A549 (cell line): ENCODE measurements around the gene SRGAP1. TPM values are rescaled to one million over a fixed set of nuclear protein-coding genes. Genes with fewer than 3 reads are reported as not detected.
A peak's percentile ranks its signal among the peaks of the same experiment; 100 is the strongest.

Source experiments
- ATAC-seq, 2 experiments: fragments of 200-7000 bp in 1 of 2; fragments of >200 bp in 1 of 2; cut with Nextera tagmentation in 1 of 2; cut with Tn5 transposase in 1 of 2; 3 replicates each; pipeline versions ENCODE4 v1.8.0 to v1.9.1; 2018 to 2020; ENCODE audit warnings: mild to moderate bottlenecking in 1 of 2, moderate library complexity in 1 of 2
- CTCF ChIA-PET: fragments of 300-600 bp; sonication (Branson Sonifier 250); formaldehyde crosslinking; extraction: SDS; loops from one replicate; lab custom pipeline; 2021; ENCODE audit warnings: antibody characterized with exemption, inconsistent platforms; lab: Yijun Ruan, JAX
- POLR2A ChIA-PET: fragments of 350-600 bp; formaldehyde crosslinking; extraction: SDS; loops from one replicate; lab custom pipeline; 2021; ENCODE audit warnings: antibody characterized with exemption, inconsistent platforms; lab: Yijun Ruan, JAX
- DNase-seq, 2 experiments: peaks; one replicate each; pipeline versions ENCODE4 v3.0.0 to v3.0.0-alpha.2; 2011 to 2016; ENCODE audit warnings: low read depth in 1 of 2, low spot score in 1 of 2
- FAIRE-seq: peaks from 2 replicates; lab custom pipeline; 2011; peaks lifted over from hg19 to GRCh38; lab: Jason Lieb, UNC
- H3K27ac ChIP-seq, 2 experiments: fragments of >200 bp; sonication (Bioruptor Twin); formaldehyde crosslinking; 3 replicates each; pipeline ENCODE4 v1.5.1; 2016 to 2017
- H3K4me1 ChIP-seq: fragments of >200 bp; sonication (Bioruptor Twin); formaldehyde crosslinking; 3 replicates; pipeline ENCODE4 v1.6.1; 2016
- H3K4me2 ChIP-seq: fragments of >200 bp; sonication (Bioruptor Twin); formaldehyde crosslinking; 3 replicates; pipeline ENCODE4 v1.6.1; 2016
- H3K4me3 ChIP-seq: fragments of >200 bp; sonication (Bioruptor Twin); formaldehyde crosslinking; 3 replicates; pipeline ENCODE4 v1.5.1; 2016
- H3K9me3 ChIP-seq: fragments of >200 bp; sonication (Bioruptor Twin); formaldehyde crosslinking; 3 replicates; pipeline ENCODE4 v1.6.1; 2016
- ATOH8 ChIP-seq: fragments of 250-450 bp; sonication (Bioruptor Pico); IDR thresholded peaks from 2 replicates; pipeline ENCODE4 v1.5.0; 2020; ENCODE audit warnings: low read depth, mild to moderate bottlenecking, moderate library complexity
- BHLHE40 ChIP-seq: IDR thresholded peaks from 2 replicates; pipeline ENCODE4 v1.6.1; 2012; ENCODE audit warnings: low read depth, low read length, inconsistent platforms
- CBX2 ChIP-seq: fragments of 200-600 bp; sonication (generic); IDR thresholded peaks from 2 replicates; pipeline ENCODE4 v1.6.1; 2016; ENCODE audit warnings: low read depth, mild to moderate bottlenecking, borderline replicate concordance
- CBX8 ChIP-seq: fragments of 200-600 bp; sonication (generic); IDR thresholded peaks from 2 replicates; pipeline ENCODE4 v1.6.1; 2016
- CEBPB ChIP-seq, 2 experiments: fragments of >200 bp in 1 of 2; sonication (Bioruptor Twin) in 1 of 2; formaldehyde crosslinking in 1 of 2; IDR thresholded peaks; 2 replicates each; pipeline ENCODE4 v1.6.1; 2012 to 2016
- EHF ChIP-seq: fragments of 250-450 bp; sonication (Bioruptor Pico); IDR thresholded peaks from 2 replicates; pipeline ENCODE4 v1.5.0; 2020; ENCODE audit warnings: mild to moderate bottlenecking
- EHMT2 ChIP-seq: fragments of 200-600 bp; sonication (generic); IDR thresholded peaks from 2 replicates; pipeline ENCODE4 v1.6.1; 2016; ENCODE audit warnings: antibody characterized with exemption, low read depth, mild to moderate bottlenecking, moderate library complexity
- ESRRA ChIP-seq: fragments of 150-350 bp; IDR thresholded peaks from 2 replicates; pipeline ENCODE4 v1.6.1; 2014; ENCODE audit warnings: mild to moderate bottlenecking, low read length, borderline replicate concordance
- FOSL2 ChIP-seq, 2 experiments: fragments of 450-650 bp in 1 of 2; fragments of >200 bp in 1 of 2; sonication (Bioruptor Twin) in 1 of 2; formaldehyde crosslinking; IDR thresholded peaks; 2 replicates each; pipeline versions ENCODE4 v1.5.0 to v1.6.1; 2016 to 2020; ENCODE audit warnings: mild to moderate bottlenecking in 1 of 2, moderate library complexity in 1 of 2
- HEYL ChIP-seq: fragments of 250-450 bp; sonication (Bioruptor Pico); IDR thresholded peaks from 2 replicates; pipeline ENCODE4 v1.8.0; 2021; ENCODE audit warnings: mild to moderate bottlenecking, moderate library complexity
- HOXA7 ChIP-seq: fragments of 250-450 bp; sonication (Bioruptor Pico); IDR thresholded peaks from 2 replicates; pipeline ENCODE4 v1.5.0; 2020; ENCODE audit warnings: mild to moderate bottlenecking, moderate library complexity
- HOXB5 ChIP-seq: fragments of 250-450 bp; sonication (Bioruptor Pico); IDR thresholded peaks from 2 replicates; pipeline ENCODE4 v1.5.0; 2020; ENCODE audit warnings: mild to moderate bottlenecking, moderate library complexity
- KDM1A ChIP-seq: fragments of 200-600 bp; sonication (generic); IDR thresholded peaks from 2 replicates; pipeline ENCODE4 v1.6.1; 2016; ENCODE audit warnings: low read depth, mild to moderate bottlenecking
- MAZ ChIP-seq: fragments of 150-350 bp; IDR thresholded peaks from 2 replicates; pipeline ENCODE4 v1.6.1; 2014; ENCODE audit warnings: antibody characterized with exemption, low read depth, low read length, borderline replicate concordance
- MYC ChIP-seq: IDR thresholded peaks from 2 replicates; pipeline ENCODE4 v1.6.1; 2012; ENCODE audit warnings: mild to moderate bottlenecking, inconsistent platforms, low read length, improper control_type of control experiment, borderline replicate concordance
- NFE2L2 ChIP-seq: fragments of 150-350 bp; conservative IDR thresholded peaks from 2 replicates; pipeline ENCODE4 v1.6.1; 2014; ENCODE audit warnings: low read length
- PHF8 ChIP-seq: fragments of 200-600 bp; sonication (generic); IDR thresholded peaks from 2 replicates; pipeline ENCODE4 v1.6.1; 2016; ENCODE audit warnings: low read depth, mild to moderate bottlenecking, antibody characterized with exemption, moderate library complexity, borderline replicate concordance
- RARB ChIP-seq: fragments of 250-450 bp; sonication (Bioruptor Pico); IDR thresholded peaks from 2 replicates; pipeline ENCODE4 v1.8.0; 2021; ENCODE audit warnings: mild to moderate bottlenecking, moderate library complexity
- RCOR1 ChIP-seq: fragments of 150-350 bp; IDR thresholded peaks from 2 replicates; pipeline ENCODE4 v1.6.1; 2014; ENCODE audit warnings: antibody characterized with exemption, low read length, low read depth
- SMC3 ChIP-seq: fragments of >200 bp; sonication (Bioruptor Twin); formaldehyde crosslinking; IDR thresholded peaks from 3 replicates; pipeline ENCODE4 v1.6.1; 2018; ENCODE audit warnings: inconsistent platforms
- ZC3H11A ChIP-seq: fragments of 450-650 bp; IDR thresholded peaks from 2 replicates; pipeline ENCODE4 v1.6.1; 2014; ENCODE audit warnings: antibody characterized with exemption, mild to moderate bottlenecking
- ZNF302 ChIP-seq: fragments of 250-450 bp; sonication (Bioruptor Pico); IDR thresholded peaks from 2 replicates; pipeline ENCODE4 v1.9.0; 2021; ENCODE audit warnings: inconsistent platforms, mild to moderate bottlenecking, moderate library complexity
- ZSCAN20 ChIP-seq: fragments of 250-450 bp; sonication (Bioruptor Pico); IDR thresholded peaks from 2 replicates; pipeline ENCODE4 v1.8.0; 2022; ENCODE audit warnings: mild to moderate bottlenecking, moderate library complexity
- WGBS: methylation state at CpG from one replicate; pipeline ENCODE4 v1.1.6; 2017; ENCODE audit errors: missing lambda C conversion rate; 5-methylcytosine and 5-hydroxymethylcytosine counted together
- polyA plus RNA-seq, 4 experiments: library from polyadenylated mRNA; depleted of rRNA in 3 of 4; stranded (reverse); fragments of >200 nt; fragmentation: RNase III in 1 of 4; extraction: RNeasy Plus Mini Kit Qiagen cat#74134 plus additional on column Dnase treatment in 1 of 4; gene quantifications; 2 replicates in 3 of 4; 3 replicates in 1 of 4; pipeline ENCODE4 v1.2.3, GENCODE V29; 2011 to 2017
- TF ChIP-seq, protein P1 (sequence below): IDR thresholded peaks from 2 replicates; pipeline ENCODE4 v1.6.1; 2012; ENCODE audit warnings: low read depth, borderline replicate concordance
- TF ChIP-seq, protein P2 (sequence below): IDR thresholded peaks from 2 replicates; pipeline ENCODE4 v1.6.1; 2012
- TF ChIP-seq, protein P3 (sequence below): fragments of 200-600 bp; sonication (generic); IDR thresholded peaks from 2 replicates; pipeline ENCODE4 v1.6.1; 2016; ENCODE audit warnings: antibody characterized with exemption, mild to moderate bottlenecking, moderate library complexity
- TF ChIP-seq, protein P4 (sequence below): IDR thresholded peaks from 2 replicates; pipeline ENCODE4 v1.6.1; 2012

SRGAP1 gene
- polyA plus RNA-seq, 2 of the 4 experiments (the other 2 are of a cell fraction) = 7.9 to 22.9 TPM

GRCh38 chr12:64170024-64170423 is 325.5 kb downstream of the SRGAP1 start:
- POLR2A ChIA-PET = no interaction called here
- WGBS = 89% methylated on average over 3 of the region's 3 CpGs
- H3K9me3 ChIP-seq = 0 out of 3 replicates have a peak, but pooled peaks cover 4% of the 10 kb centered on the region
- FAIRE-seq (peak; percentile 72), ATAC-seq (no peak), DNase-seq (no peak)
- TF ChIP-seq ATOH8 = no peak
- TF ChIP-seq CBX8 = no peak
- TF ChIP-seq MYC = no peak
- TF ChIP-seq, protein P1, sequence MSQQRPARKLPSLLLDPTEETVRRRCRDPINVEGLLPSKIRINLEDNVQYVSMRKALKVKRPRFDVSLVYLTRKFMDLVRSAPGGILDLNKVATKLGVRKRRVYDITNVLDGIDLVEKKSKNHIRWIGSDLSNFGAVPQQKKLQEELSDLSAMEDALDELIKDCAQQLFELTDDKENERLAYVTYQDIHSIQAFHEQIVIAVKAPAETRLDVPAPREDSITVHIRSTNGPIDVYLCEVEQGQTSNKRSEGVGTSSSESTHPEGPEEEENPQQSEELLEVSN = no peak
- no peak for TF ChIP-seq HEYL (CRISPR knock-in tag)
- TF ChIP-seq NFE2L2 = no peak
- no peak for TF ChIP-seq HOXB5 (CRISPR knock-in tag)
- no peak for TF ChIP-seq ZC3H11A
- TF ChIP-seq BHLHE40 = no peak
- TF ChIP-seq PHF8 = no peak
- no peak overlapping the region for H3K4me3 ChIP-seq
- H3K4me2 ChIP-seq = no peak overlapping the region
- peaks cover 10% of the 10 kb centered on the region for H3K4me1 ChIP-seq
- CTCF ChIA-PET = interaction anchor here (0.5 to 1.4 kb wide), 2 partner anchors 12 to 17 kb away, joined by 3 to 4 read pairs; no protein-coding TSS in a partner anchor
- H3K27ac ChIP-seq = no peak overlapping the region

DNA sequence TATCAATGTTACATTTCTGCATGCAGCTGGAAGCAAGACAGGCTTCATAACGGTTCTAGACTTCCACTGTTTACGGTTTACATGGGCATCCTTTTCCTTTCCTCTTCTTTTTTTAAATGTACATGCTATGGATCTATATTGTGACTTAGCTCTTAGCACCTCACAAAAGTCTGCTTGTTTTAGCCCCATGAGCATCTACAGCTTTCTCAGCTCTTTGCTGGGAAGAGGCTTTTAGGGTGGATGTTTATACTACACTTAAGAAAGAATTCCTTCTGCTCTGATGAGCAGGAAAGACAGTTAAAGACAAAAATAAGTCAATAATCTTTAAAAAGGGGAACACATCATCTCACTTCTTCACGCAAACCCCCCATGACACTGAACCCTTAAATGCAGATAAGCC is 326.2 kb downstream of the SRGAP1 start:
- H3K4me2 ChIP-seq = no peak overlapping the region
- ATAC-seq (no peak), DNase-seq (no peak), FAIRE-seq (peak; percentile 13)
- no peak overlapping the region for H3K27ac ChIP-seq
- no peaks in the 10 kb centered on the region for H3K9me3 ChIP-seq
- H3K4me3 ChIP-seq = no peak overlapping the region
- ChIA-PET POLR2A (no interaction called here), CTCF (no interaction called here)
- TF ChIP-seq FOSL2 (IDR thresholded peaks at IDR 0.05) (no peak), FOSL2 (CRISPR knock-in tag; IDR thresholded peaks at IDR 0.05) (no peak), EHF (CRISPR knock-in tag) (no peak), NFE2L2 (no peak), ZNF302 (CRISPR knock-in tag) (no peak), MAZ (no peak), HOXA7 (CRISPR knock-in tag) (no peak), EHMT2 (no peak), ESRRA (no peak), RCOR1 (no peak), PHF8 (no peak), KDM1A (no peak), MYC (no peak), CEBPB (IDR thresholded peaks at IDR 0.05) (no peak), CBX2 (no peak)
- 86% methylated on average over 3 of the region's 3 CpGs for WGBS
- peaks cover 10% of the 10 kb centered on the region for H3K4me1 ChIP-seq

DNA sequence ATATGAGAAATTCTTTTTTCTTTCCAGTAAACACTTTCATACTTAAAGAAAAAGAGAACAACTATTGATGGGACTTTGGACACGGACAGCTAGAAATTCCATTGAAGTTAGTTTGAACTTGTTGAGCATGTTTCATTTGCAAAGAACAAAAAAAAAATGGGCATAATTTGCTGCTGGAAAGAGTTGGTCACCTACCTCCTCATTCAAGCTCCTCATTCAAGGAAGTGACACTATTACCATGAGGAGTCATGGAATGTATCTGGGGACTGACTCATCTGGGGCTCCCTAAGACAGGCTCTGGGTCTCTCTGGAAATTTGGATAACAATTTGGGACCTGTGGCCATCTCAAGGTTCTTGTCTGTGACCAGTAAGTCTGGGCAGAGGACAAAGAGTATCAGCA is 327.2 kb downstream of the SRGAP1 start:
- FAIRE-seq = no peak
- H3K4me2 ChIP-seq = peak overlapping the region; percentile 4; the same call in 1 of the 3 replicates

More for the DNA sequence above, 327.2 kb downstream of the SRGAP1 start:
- no peaks in the 10 kb centered on the region for H3K9me3 ChIP-seq
- 53% methylated on average over 1 of the region's 1 CpG for WGBS
- peak overlapping the region in 1 of 2 experiments; percentile 53; a peak in 2 of 6 replicates for H3K27ac ChIP-seq
- ChIA-PET POLR2A (no interaction called here), CTCF (interaction anchor here (1.2 to 1.8 kb wide), 2 partner anchors 10 to 328 kb away, joined by 6 to 7 read pairs; partner anchors contain the start of gene SRGAP1)
- TF ChIP-seq, protein P2, sequence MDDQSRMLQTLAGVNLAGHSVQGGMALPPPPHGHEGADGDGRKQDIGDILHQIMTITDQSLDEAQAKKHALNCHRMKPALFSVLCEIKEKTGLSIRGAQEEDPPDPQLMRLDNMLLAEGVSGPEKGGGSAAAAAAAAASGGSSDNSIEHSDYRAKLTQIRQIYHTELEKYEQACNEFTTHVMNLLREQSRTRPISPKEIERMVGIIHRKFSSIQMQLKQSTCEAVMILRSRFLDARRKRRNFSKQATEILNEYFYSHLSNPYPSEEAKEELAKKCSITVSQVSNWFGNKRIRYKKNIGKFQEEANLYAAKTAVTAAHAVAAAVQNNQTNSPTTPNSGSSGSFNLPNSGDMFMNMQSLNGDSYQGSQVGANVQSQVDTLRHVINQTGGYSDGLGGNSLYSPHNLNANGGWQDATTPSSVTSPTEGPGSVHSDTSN = no peak
- no peak for TF ChIP-seq RARB
- TF ChIP-seq, protein P3, sequence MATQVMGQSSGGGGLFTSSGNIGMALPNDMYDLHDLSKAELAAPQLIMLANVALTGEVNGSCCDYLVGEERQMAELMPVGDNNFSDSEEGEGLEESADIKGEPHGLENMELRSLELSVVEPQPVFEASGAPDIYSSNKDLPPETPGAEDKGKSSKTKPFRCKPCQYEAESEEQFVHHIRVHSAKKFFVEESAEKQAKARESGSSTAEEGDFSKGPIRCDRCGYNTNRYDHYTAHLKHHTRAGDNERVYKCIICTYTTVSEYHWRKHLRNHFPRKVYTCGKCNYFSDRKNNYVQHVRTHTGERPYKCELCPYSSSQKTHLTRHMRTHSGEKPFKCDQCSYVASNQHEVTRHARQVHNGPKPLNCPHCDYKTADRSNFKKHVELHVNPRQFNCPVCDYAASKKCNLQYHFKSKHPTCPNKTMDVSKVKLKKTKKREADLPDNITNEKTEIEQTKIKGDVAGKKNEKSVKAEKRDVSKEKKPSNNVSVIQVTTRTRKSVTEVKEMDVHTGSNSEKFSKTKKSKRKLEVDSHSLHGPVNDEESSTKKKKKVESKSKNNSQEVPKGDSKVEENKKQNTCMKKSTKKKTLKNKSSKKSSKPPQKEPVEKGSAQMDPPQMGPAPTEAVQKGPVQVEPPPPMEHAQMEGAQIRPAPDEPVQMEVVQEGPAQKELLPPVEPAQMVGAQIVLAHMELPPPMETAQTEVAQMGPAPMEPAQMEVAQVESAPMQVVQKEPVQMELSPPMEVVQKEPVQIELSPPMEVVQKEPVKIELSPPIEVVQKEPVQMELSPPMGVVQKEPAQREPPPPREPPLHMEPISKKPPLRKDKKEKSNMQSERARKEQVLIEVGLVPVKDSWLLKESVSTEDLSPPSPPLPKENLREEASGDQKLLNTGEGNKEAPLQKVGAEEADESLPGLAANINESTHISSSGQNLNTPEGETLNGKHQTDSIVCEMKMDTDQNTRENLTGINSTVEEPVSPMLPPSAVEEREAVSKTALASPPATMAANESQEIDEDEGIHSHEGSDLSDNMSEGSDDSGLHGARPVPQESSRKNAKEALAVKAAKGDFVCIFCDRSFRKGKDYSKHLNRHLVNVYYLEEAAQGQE = no peak
- TF ChIP-seq, protein P1 = no peak
- no peak for TF ChIP-seq FOSL2 (IDR thresholded peaks at IDR 0.05)
- TF ChIP-seq FOSL2 (CRISPR knock-in tag; IDR thresholded peaks at IDR 0.05) = no peak; the same call in 1 of the 2 replicates
- TF ChIP-seq ZSCAN20 = no peak
- TF ChIP-seq, protein P4, sequence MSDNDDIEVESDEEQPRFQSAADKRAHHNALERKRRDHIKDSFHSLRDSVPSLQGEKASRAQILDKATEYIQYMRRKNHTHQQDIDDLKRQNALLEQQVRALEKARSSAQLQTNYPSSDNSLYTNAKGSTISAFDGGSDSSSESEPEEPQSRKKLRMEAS = no peak
- no peak for TF ChIP-seq HOXB5 (CRISPR knock-in tag)
- no peak for TF ChIP-seq SMC3
- H3K4me3 ChIP-seq = no peak overlapping the region
- peak in 1 of 2 experiments; percentile 24 for DNase-seq
- peak; percentile 62 to 69; a peak in 3 of 6 replicates for ATAC-seq
- peaks cover 10% of the 10 kb centered on the region for H3K4me1 ChIP-seq
